Activated CD4-positive, alpha-beta T cell treated with anti-CD3 and anti-CD28 coated beads for 48 hours (primary cell): ENCODE data around the gene C1QTNF7.

Experiments used
- DNase-seq: peaks from one replicate; pipeline ENCODE4 v3.0.0-alpha.2; 2020

Gene C1QTNF7

GRCh38 chr4:15414551-15415091 is 13.2 kb upstream of the C1QTNF7 start:
- no peak for DNase-seq

- DNase-seq = no peak
These were observed 11.2 kb upstream of the C1QTNF7 start for GRCh38 chr4:15416357-15417232.

- no peak for DNase-seq
These were observed 10.6 kb upstream of the C1QTNF7 start for GRCh38 chr4:15417233-15417660.

- no peak for DNase-seq
These were observed 8.9 kb upstream of the C1QTNF7 start for GRCh38 chr4:15418956-15419355.

- no peak for DNase-seq
These were observed 7.2 kb upstream of the C1QTNF7 start for GRCh38 chr4:15420642-15421041.

GRCh38 chr4:15423285-15423711 is 4.5 kb upstream of the C1QTNF7 start:
- DNase-seq = peak; percentile 38

GRCh38 chr4:15425520-15425919 is 2.3 kb upstream of the C1QTNF7 start:
- DNase-seq = no peak

- no peak for DNase-seq
These were observed 672 bp upstream of the C1QTNF7 start for GRCh38 chr4:15427161-15427560.

GRCh38 chr4:15428611-15429010 is 778 bp downstream of the C1QTNF7 start:
- no peak for DNase-seq

- no peak for DNase-seq
These were observed 6.3 kb downstream of the C1QTNF7 start for GRCh38 chr4:15434091-15434490.

- no peak for DNase-seq
These were observed 6.8 kb downstream of the C1QTNF7 start for GRCh38 chr4:15434676-15435075.

GRCh38 chr4:15436513-15436912 is 8.7 kb downstream of the C1QTNF7 start:
- DNase-seq = no peak

- no peak for DNase-seq
These were observed 11.2 kb downstream of the C1QTNF7 start for GRCh38 chr4:15438939-15439524.

GRCh38 chr4:15443371-15444160 is 15.7 kb downstream of the C1QTNF7 start:
- DNase-seq = no peak

- DNase-seq = no peak
These were observed 16.4 kb downstream of the C1QTNF7 start for GRCh38 chr4:15444276-15444675.

GRCh38 chr4:15444879-15445547 is 17.2 kb downstream of the C1QTNF7 start:
- DNase-seq = no peak

GRCh38 chr4:15451181-15451865 is 23.5 kb downstream of the C1QTNF7 start:
- DNase-seq = no peak

- DNase-seq = no peak
These were observed 24.3 kb downstream of the C1QTNF7 start for GRCh38 chr4:15451866-15452765.

- no peak for DNase-seq
These were observed 27.5 kb downstream of the C1QTNF7 start for GRCh38 chr4:15455290-15455689.

GRCh38 chr4:15457406-15458201 is 29.8 kb downstream of the C1QTNF7 start:
- DNase-seq = no peak
